Liver (tissue), 9 donors: ENCODE measurements around the gene SMIM33. TPM values are rescaled to one million over a fixed set of nuclear protein-coding genes. Genes with fewer than 3 reads are reported as not detected.

Source experiments
- DNase-seq: peaks from one replicate; pipeline ENCODE4 v3.0.0-alpha.2; 2017; ENCODE audit warnings: low spot score
- H3K27ac ChIP-seq, 2 donors: one replicate each; pipeline ENCODE4 v1.7.0; 2013; ENCODE audit warnings: inconsistent platforms in 2 of 2, low read length in 2 of 2, control low read depth in 1 of 2, low read depth in 1 of 2, mild to moderate bottlenecking in 1 of 2
- H3K27me3 ChIP-seq, 4 donors: one replicate each; pipeline versions ENCODE4 v1.6.1 to v1.7.0; 2013; ENCODE audit warnings: low read length in 3 of 4, inconsistent platforms in 1 of 4, mild to moderate bottlenecking in 1 of 4, moderate library complexity in 1 of 4; ENCODE audit not compliant: control insufficient read depth in 4 of 4, insufficient read depth in 4 of 4
- H3K36me3 ChIP-seq, 4 donors: one replicate each; pipeline versions ENCODE4 v1.6.1 to v1.7.0; 2013; ENCODE audit warnings: low read length in 3 of 4, mild to moderate bottlenecking in 3 of 4, low read depth in 1 of 4, moderate library complexity in 1 of 4; ENCODE audit not compliant: control insufficient read depth in 4 of 4, insufficient read depth in 3 of 4
- H3K4me1 ChIP-seq, 4 donors: one replicate each; pipeline versions ENCODE4 v1.6.1 to v1.7.0; 2013; ENCODE audit warnings: low read length in 3 of 4, mild to moderate bottlenecking in 3 of 4, moderate library complexity in 1 of 4; ENCODE audit not compliant: control insufficient read depth in 4 of 4, insufficient read depth in 4 of 4
- H3K4me3 ChIP-seq, 3 donors: one replicate each; pipeline versions ENCODE4 v1.6.1 to v1.7.0; 2013; ENCODE audit warnings: low read length in 3 of 3, control low read depth in 1 of 3, low read depth in 1 of 3, mild to moderate bottlenecking in 1 of 3
- H3K9ac ChIP-seq, 2 donors: one replicate each; pipeline ENCODE4 v1.7.0; 2013; ENCODE audit warnings: low read length in 2 of 2, mild to moderate bottlenecking in 2 of 2, moderate library complexity in 2 of 2, control low read depth in 1 of 2, low read depth in 1 of 2
- H3K9me3 ChIP-seq, 4 donors: one replicate each; pipeline versions ENCODE4 v1.6.1 to v1.7.0; 2013; ENCODE audit warnings: low read length in 3 of 4; ENCODE audit not compliant: control insufficient read depth in 4 of 4
- ATF3 ChIP-seq: IDR thresholded peaks from 2 replicates; pipeline ENCODE4 v1.6.1; 2016; ENCODE audit warnings: antibody characterized with exemption
- CTCF ChIP-seq: fragments of 150-350 bp; IDR thresholded peaks from 2 replicates; pipeline ENCODE4 v1.5.1; 2017; ENCODE audit warnings: improper control_type of control experiment, low read depth, low read length; ENCODE audit not compliant: missing input control
- EGR1 ChIP-seq, 2 donors: IDR thresholded peaks; 2 replicates each; pipeline ENCODE4 v1.6.1; 2016 to 2018; ENCODE audit warnings: antibody characterized with exemption in 2 of 2, low read depth in 2 of 2
- FOXA2 ChIP-seq: IDR thresholded peaks from 2 replicates; pipeline ENCODE4 v1.6.1; 2016; ENCODE audit warnings: antibody characterized with exemption
- GABPA ChIP-seq, 2 donors: IDR thresholded peaks in 1 of 2; conservative IDR thresholded peaks in 1 of 2; 2 replicates each; pipeline ENCODE4 v1.6.1; 2016; ENCODE audit warnings: antibody characterized with exemption in 2 of 2, mild to moderate bottlenecking in 1 of 2, moderate library complexity in 1 of 2
- HNF4A ChIP-seq, 2 donors: conservative IDR thresholded peaks; 2 replicates each; pipeline ENCODE4 v1.6.1; 2016; ENCODE audit warnings: antibody characterized with exemption in 2 of 2, mild to moderate bottlenecking in 2 of 2
- JUND ChIP-seq, 2 donors: IDR thresholded peaks; 2 replicates each; pipeline ENCODE4 v1.6.1; 2016; ENCODE audit warnings: antibody characterized with exemption in 2 of 2
- NR2F2 ChIP-seq: IDR thresholded peaks from 2 replicates; pipeline ENCODE4 v1.6.1; 2016; ENCODE audit warnings: antibody characterized with exemption
- RAD21 ChIP-seq, 2 donors: IDR thresholded peaks; 2 replicates each; pipeline ENCODE4 v1.6.1; 2016; ENCODE audit warnings: antibody characterized with exemption in 2 of 2, mild to moderate bottlenecking in 2 of 2
- REST ChIP-seq: IDR thresholded peaks from 2 replicates; pipeline ENCODE4 v1.6.1; 2016; ENCODE audit warnings: antibody characterized with exemption, mild to moderate bottlenecking
- RXRA ChIP-seq, 2 donors: IDR thresholded peaks; 2 replicates each; pipeline ENCODE4 v1.6.1; 2017 to 2018; ENCODE audit warnings: antibody characterized with exemption in 2 of 2, mild to moderate bottlenecking in 1 of 2
- TAF1 ChIP-seq: conservative IDR thresholded peaks from 2 replicates; pipeline ENCODE4 v1.6.1; 2016; ENCODE audit warnings: antibody characterized with exemption, mild to moderate bottlenecking
- YY1 ChIP-seq: IDR thresholded peaks from 2 replicates; pipeline ENCODE4 v1.6.1; 2016; ENCODE audit warnings: antibody characterized with exemption, mild to moderate bottlenecking
- ZBTB33 ChIP-seq: IDR thresholded peaks from 2 replicates; pipeline ENCODE4 v1.6.1; 2016; ENCODE audit warnings: antibody characterized with exemption
- WGBS: extraction: QIAGEN DNeasy Blood & Tissue Kit; methylation state at CpG from one replicate; pipeline ENCODE4 v1.1.7; 2013; 5-methylcytosine and 5-hydroxymethylcytosine counted together
- polyA plus RNA-seq, 2 donors: library from polyadenylated mRNA; stranded (reverse) in 1 of 2; unstranded in 1 of 2; fragments of 200-250 nt in 1 of 2; fragments of >200 nt in 1 of 2; fragmentation: Nextera tagmentation in 1 of 2; extraction: Ambion mirVana in 1 of 2; gene quantifications; one replicate each; pipeline versions ENCODE4 v1.2.1 to v1.2.3, GENCODE V29; 2013 to 2015
- total RNA-seq, 2 donors: library from RNA; depleted of rRNA; stranded (reverse); fragments of >200 nt; gene quantifications; one replicate each; pipeline ENCODE4 v1.2.3, GENCODE V29; 2014
- donor health status: healthy.
- donor health status: healthy.
- donor health status: healthy.
- donor health status: healthy.
- donor health status: healthy.

SMIM33 gene
- total and polyA plus RNA-seq, 4 donors: 0.05 TPM; not detected in 3

GRCh38 chr5:139488260-139488659 is 17.5 kb downstream of the SMIM33 start (continued):
- TF ChIP-seq ZBTB33: no peak
- no peak for TF ChIP-seq TAF1
- TF ChIP-seq HNF4A (conservative IDR thresholded peaks at IDR 0.05): no peak
- TF ChIP-seq YY1: no peak

- no peak for DNase-seq
- TF ChIP-seq NR2F2 (peak; percentile 20), REST (no peak), EGR1 (IDR thresholded peaks at IDR 0.05; ENCODE audit: low read depth in 2 of 2) (no peak), RXRA (IDR thresholded peaks at IDR 0.05) (no peak)
- 52% methylated on average over 6 of the region's 6 CpGs for WGBS
- Histone ChIP-seq H3K27ac (no peak overlapping the region), H3K36me3 (no peaks in the 10 kb centered on the region), H3K4me3 (no peak overlapping the region), H3K4me1 (no peaks in the 10 kb centered on the region), H3K9me3 (no peaks in the 10 kb centered on the region), H3K27me3 (no peaks in the 10 kb centered on the region), H3K9ac (no peak overlapping the region)
Observed at GRCh38 chr5:139492700-139493192, 21.9 kb downstream of the SMIM33 start.

- Histone ChIP-seq H3K27ac (no peak overlapping the region), H3K9ac (no peak overlapping the region), H3K4me3 (no peak overlapping the region), H3K4me1 (no peaks in the 10 kb centered on the region), H3K27me3 (no peaks in the 10 kb centered on the region), H3K9me3 (no peaks in the 10 kb centered on the region), H3K36me3 (no peaks in the 10 kb centered on the region)
- DNase-seq: no peak
- 84% methylated on average over 3 of the region's 3 CpGs for WGBS
- TF ChIP-seq JUND (IDR thresholded peaks at IDR 0.05) (no peak), RXRA (IDR thresholded peaks at IDR 0.05) (no peak), RAD21 (IDR thresholded peaks at IDR 0.05) (no peak), CTCF (no peak), YY1 (no peak), FOXA2 (no peak), NR2F2 (no peak), GABPA (IDR thresholded peaks at IDR 0.05 in 1 of 2, conservative IDR thresholded peaks at IDR 0.05 in 1 of 2) (no peak), ZBTB33 (no peak), ATF3 (no peak), EGR1 (IDR thresholded peaks at IDR 0.05; ENCODE audit: low read depth in 2 of 2) (no peak)
Observed at GRCh38 chr5:139494256-139494655, 23.5 kb downstream of the SMIM33 start.
